HEK293T (cell line): ENCODE results near the gene HIPK3.

Experiments used
- CTCF ChIA-PET: fragments of 350-600 bp; formaldehyde crosslinking; extraction: SDS; loops from one replicate; lab custom pipeline; 2021; ENCODE audit warnings: antibody characterized with exemption, inconsistent platforms; lab: Yijun Ruan, JAX
- POLR2A ChIA-PET: fragments of 350-600 bp; formaldehyde crosslinking; extraction: SDS; loops from one replicate; lab custom pipeline; 2020; ENCODE audit warnings: antibody characterized with exemption, inconsistent platforms; lab: Yijun Ruan, JAX
- DNase-seq: peaks from one replicate; pipeline ENCODE4 v3.0.0; 2012; ENCODE audit warnings: mixed read lengths; ENCODE audit errors: extremely low spot score
- ARNT ChIP-seq: fragments of 450-650 bp; IDR thresholded peaks from 2 replicates; pipeline ENCODE4 v1.6.1; 2017; ENCODE audit warnings: mild to moderate bottlenecking
- BHLHE40 ChIP-seq: fragments of 450-650 bp; IDR thresholded peaks from 2 replicates; pipeline ENCODE4 v1.6.1; 2016; ENCODE audit warnings: mild to moderate bottlenecking, moderate library complexity, borderline replicate concordance
- CTBP1 ChIP-seq: fragments of 450-650 bp; IDR thresholded peaks from 2 replicates; pipeline ENCODE4 v1.6.1; 2016; ENCODE audit warnings: borderline replicate concordance
- ELF4 ChIP-seq: fragments of 450-650 bp; IDR thresholded peaks from 2 replicates; pipeline ENCODE4 v1.6.1; 2017; ENCODE audit warnings: antibody characterized with exemption
- FOXA1 ChIP-seq: fragments of 450-650 bp; IDR thresholded peaks from 2 replicates; pipeline ENCODE4 v1.6.1; 2016; ENCODE audit warnings: mild to moderate bottlenecking
- FOXK2 ChIP-seq: fragments of 450-650 bp; IDR thresholded peaks from 2 replicates; pipeline ENCODE4 v1.6.1; 2016; ENCODE audit warnings: mild to moderate bottlenecking
- FOXM1 ChIP-seq: fragments of 450-650 bp; IDR thresholded peaks from 2 replicates; pipeline ENCODE4 v1.6.1; 2017; ENCODE audit warnings: mild to moderate bottlenecking, borderline replicate concordance
- HDGF ChIP-seq: fragments of 450-650 bp; IDR thresholded peaks from 2 replicates; pipeline ENCODE4 v1.6.1; 2017; ENCODE audit warnings: antibody characterized with exemption, borderline replicate concordance
- L3MBTL2 ChIP-seq: fragments of 450-650 bp; conservative IDR thresholded peaks from 2 replicates; pipeline ENCODE4 v1.6.1; 2016; ENCODE audit warnings: mild to moderate bottlenecking
- LEF1 ChIP-seq: fragments of 450-650 bp; IDR thresholded peaks from 2 replicates; pipeline ENCODE4 v1.6.1; 2017; ENCODE audit warnings: mild to moderate bottlenecking, borderline replicate concordance
- NFRKB ChIP-seq: fragments of 450-650 bp; IDR thresholded peaks from 2 replicates; pipeline ENCODE4 v1.6.1; 2016; ENCODE audit warnings: mild to moderate bottlenecking, moderate library complexity
- SP1 ChIP-seq: fragments of 450-650 bp; IDR thresholded peaks from 2 replicates; pipeline ENCODE4 v1.6.1; 2017
- SUZ12 ChIP-seq: fragments of 450-650 bp; IDR thresholded peaks from 2 replicates; pipeline ENCODE4 v1.6.1; 2016; ENCODE audit warnings: mild to moderate bottlenecking
- TARDBP ChIP-seq: fragments of 450-650 bp; IDR thresholded peaks from 2 replicates; pipeline ENCODE4 v1.6.1; 2016
- ZNF384 ChIP-seq: fragments of 450-650 bp; IDR thresholded peaks from 2 replicates; pipeline ENCODE4 v1.6.1; 2016
- TF ChIP-seq, protein P1 (sequence below): fragments of 450-650 bp; IDR thresholded peaks from 2 replicates; pipeline ENCODE4 v1.6.1; 2016

HIPK3 gene

DNA sequence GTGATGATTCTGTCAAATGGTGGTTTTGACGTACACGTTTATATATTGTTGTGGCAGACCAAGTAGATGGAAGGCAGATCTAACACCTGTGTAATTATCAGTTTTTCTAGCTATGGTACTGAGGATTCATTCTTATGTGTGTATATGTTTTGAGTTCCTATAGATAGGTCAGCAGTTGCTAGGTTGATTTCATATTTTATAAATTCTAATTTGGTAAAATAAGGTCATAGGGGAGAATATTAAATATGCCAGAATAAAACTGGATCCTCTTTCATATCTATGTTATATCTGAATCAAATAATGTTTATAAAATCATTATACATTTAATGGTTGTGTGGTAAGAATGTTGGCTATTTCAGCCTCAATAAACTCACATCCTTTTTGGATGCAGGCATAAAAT, 27.6 kb downstream of the HIPK3 start:
- TF ChIP-seq L3MBTL2 = no peak
- TF ChIP-seq ZNF384 = no peak
- POLR2A ChIA-PET = no interaction called here
- no peak for DNase-seq
- CTCF ChIA-PET = no interaction called here

- TF ChIP-seq SP1 (no peak), TARDBP (no peak), ARNT (no peak), SUZ12 (no peak), FOXA1 (no peak), ZNF384 (no peak), HDGF (no peak), BHLHE40 (no peak), FOXM1 (no peak), ELF4 (no peak), L3MBTL2 (no peak), CTBP1 (no peak), NFRKB (no peak), LEF1 (no peak)
- TF ChIP-seq, protein P1, sequence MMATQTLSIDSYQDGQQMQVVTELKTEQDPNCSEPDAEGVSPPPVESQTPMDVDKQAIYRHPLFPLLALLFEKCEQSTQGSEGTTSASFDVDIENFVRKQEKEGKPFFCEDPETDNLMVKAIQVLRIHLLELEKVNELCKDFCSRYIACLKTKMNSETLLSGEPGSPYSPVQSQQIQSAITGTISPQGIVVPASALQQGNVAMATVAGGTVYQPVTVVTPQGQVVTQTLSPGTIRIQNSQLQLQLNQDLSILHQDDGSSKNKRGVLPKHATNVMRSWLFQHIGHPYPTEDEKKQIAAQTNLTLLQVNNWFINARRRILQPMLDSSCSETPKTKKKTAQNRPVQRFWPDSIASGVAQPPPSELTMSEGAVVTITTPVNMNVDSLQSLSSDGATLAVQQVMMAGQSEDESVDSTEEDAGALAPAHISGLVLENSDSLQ = no peak
- CTCF ChIA-PET = interaction anchor here (0.6 kb wide), 1 partner anchor 73 kb away, joined by 3 read pairs; no protein-coding TSS in a partner anchor
- POLR2A ChIA-PET = no interaction called here
- no peak for DNase-seq
Measured at GRCh38 chr11:33290319-33290718, 33.1 kb downstream of the HIPK3 start.

DNA sequence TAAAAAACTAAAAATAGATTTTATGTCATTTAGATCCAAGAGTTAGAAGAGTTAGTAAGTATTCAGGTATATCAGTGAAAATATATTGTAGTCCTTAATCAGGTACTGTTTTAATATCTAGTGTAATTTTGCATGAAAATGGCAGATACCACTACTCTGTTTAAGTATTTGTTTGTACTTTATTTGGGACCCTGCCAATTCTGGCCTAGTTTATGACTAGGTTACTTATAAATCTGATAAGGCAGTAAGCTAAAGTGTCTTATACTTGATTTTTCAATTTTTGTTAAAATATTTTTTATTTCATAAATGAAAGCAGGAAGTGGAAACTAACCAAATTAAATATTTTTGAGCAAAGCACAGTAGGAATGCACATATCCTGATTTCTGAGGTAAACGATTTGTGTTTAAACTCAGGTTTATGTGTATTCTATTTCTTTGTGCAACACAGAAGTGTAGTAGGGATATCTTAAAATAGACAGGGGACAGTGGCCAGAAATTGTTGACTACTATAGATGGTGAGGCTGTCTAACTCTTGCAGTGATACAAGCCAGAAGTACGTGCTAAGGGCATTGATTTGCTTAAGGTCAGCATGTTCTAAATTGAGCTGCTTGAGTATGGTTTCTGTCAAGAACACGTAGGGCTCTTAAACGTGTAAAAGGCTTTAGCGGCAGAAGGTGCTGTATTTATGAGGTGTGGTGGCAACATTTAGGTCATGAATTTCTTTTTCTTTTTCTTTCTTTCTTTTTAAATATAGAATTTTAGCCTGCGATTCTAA, 34.0 kb downstream of the HIPK3 start:
- TF ChIP-seq ARNT (no peak), TARDBP (no peak), SP1 (no peak), ELF4 (no peak), LEF1 (no peak), SUZ12 (no peak), FOXA1 (no peak)
- DNase-seq = peak; percentile 12
- POLR2A ChIA-PET = no interaction called here
- CTCF ChIA-PET = no interaction called here

DNA sequence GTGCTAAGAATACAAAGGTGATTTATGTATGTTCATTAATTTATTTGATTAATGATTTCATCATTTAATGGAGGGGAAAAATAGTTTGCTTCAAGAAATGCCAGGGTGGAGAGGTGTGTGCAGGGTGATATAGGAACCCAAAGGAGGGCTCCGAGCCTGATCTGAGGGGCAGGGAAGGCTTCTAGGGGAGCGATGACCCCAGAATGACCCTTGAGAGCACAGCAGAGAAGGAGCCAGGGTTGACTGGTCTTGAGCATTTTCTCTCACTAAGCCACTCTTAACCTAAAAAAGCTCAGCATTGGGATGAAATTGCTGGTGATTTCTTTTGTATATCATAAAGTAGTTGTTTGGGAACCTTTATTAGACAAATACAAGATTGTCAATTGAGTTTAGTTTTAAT, 35.1 kb downstream of the HIPK3 start:
- POLR2A ChIA-PET = no interaction called here
- TF ChIP-seq CTBP1 = no peak
- no peak for TF ChIP-seq NFRKB
- TF ChIP-seq LEF1 = no peak
- no peak for TF ChIP-seq ELF4
- TF ChIP-seq ZNF384 = no peak
- TF ChIP-seq FOXM1 = no peak
- TF ChIP-seq ARNT = no peak
- no peak for TF ChIP-seq FOXA1
- TF ChIP-seq, protein P1 = no peak
- no peak for TF ChIP-seq L3MBTL2
- TF ChIP-seq SP1 = no peak
- TF ChIP-seq HDGF = no peak
- no peak for TF ChIP-seq BHLHE40
- TF ChIP-seq TARDBP = no peak
- TF ChIP-seq SUZ12 = no peak
- DNase-seq = no peak
- CTCF ChIA-PET = no interaction called here

GRCh38 chr11:33294224-33294623, 37.0 kb downstream of the HIPK3 start:
- TF ChIP-seq, protein P1 = no peak
- no peak for TF ChIP-seq ARNT
- TF ChIP-seq ZNF384 = no peak
- TF ChIP-seq HDGF = no peak
- TF ChIP-seq CTBP1 = no peak
- no peak for TF ChIP-seq FOXM1
- no peak for TF ChIP-seq SP1
- no peak for TF ChIP-seq NFRKB
- TF ChIP-seq BHLHE40 = no peak
- TF ChIP-seq FOXA1 = no peak
- TF ChIP-seq L3MBTL2 = no peak
- no peak for TF ChIP-seq SUZ12
- TF ChIP-seq FOXK2 = no peak
- no peak for TF ChIP-seq LEF1
- TF ChIP-seq ELF4 = no peak
- POLR2A ChIA-PET = no interaction called here
- CTCF ChIA-PET = no interaction called here

DNA sequence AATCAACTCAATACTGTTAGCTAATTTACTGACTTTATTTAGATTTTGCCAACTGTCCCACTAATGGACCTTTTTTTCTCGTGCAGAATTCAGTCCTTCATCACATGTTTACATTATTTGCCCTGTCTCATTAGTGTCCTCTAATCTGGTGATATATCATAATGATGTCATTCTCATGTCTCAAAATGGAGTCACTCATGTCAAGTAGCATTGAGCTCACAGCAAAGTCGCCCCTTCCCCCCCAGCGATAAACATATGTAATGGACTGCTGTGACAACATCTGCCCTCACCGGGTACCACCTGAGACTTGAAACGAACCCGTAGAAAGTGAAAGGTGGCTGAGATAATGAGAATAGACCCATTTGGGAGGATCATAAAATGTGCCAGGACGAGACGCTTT, 37.6 kb downstream of the HIPK3 start:
- no peak for TF ChIP-seq LEF1
- no peak for TF ChIP-seq ELF4
- TF ChIP-seq SP1 = no peak
- TF ChIP-seq TARDBP = no peak
- TF ChIP-seq NFRKB = no peak
- TF ChIP-seq BHLHE40 = no peak
- no peak for TF ChIP-seq SUZ12
- TF ChIP-seq ARNT = no peak
- TF ChIP-seq FOXA1 = no peak
- TF ChIP-seq, protein P1 = no peak
- no peak for TF ChIP-seq L3MBTL2
- no peak for DNase-seq
- CTCF ChIA-PET = no interaction called here
- POLR2A ChIA-PET = no interaction called here

More at GRCh38 chr11:33294224-33294623, 37.0 kb downstream of the HIPK3 start:
- no peak for DNase-seq
